Measurements from ENCODE around the gene AJM1.

DNA sequence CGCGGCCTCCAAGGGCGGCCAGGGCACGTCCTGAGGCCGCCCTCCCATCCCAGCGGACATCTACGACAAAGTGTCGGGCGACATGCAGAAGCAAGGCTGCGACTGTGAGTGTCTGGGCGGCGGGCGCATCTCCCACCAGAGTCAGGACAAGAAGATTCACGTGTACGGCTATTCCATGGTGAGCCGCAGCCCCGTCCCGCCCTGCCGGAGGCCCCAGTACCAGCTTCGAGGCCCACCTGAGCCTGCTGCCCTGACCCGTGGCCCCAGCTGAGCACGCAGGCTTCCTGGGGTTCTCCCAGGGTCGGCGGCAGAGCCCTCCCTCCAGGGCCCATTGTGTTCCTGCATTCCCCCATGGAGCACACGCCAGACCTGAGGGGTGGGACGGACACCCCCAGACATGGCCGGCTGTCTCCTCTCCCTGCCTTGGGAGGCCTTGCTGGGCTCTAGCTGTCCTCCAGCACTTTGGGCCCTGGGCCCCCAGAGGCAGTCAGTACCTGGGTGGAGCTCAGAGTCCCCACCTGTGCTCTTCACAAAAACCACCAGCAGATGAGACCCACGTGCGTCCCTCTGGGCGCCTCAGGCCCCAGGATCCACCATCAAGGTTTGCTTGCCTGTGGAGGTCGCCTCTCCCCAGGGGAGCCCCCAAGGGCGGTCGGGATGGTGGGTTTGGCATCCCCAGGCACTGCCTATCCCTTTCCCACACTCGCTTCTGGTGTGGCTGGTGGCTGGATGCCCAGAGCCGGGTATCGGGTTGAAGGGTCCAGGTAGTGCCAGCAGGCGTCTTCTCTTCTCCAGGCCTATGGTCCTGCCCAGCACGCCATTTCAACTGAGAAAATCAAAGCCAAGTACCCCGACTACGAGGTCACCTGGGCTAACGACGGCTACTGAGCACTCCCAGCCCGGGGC is 7.9 kb downstream of the AJM1 start:
- no peak for TF ChIP-seq POLR2AphosphoS5 (IDR thresholded peaks at IDR 0.05)
- TF ChIP-seq, protein P1, sequence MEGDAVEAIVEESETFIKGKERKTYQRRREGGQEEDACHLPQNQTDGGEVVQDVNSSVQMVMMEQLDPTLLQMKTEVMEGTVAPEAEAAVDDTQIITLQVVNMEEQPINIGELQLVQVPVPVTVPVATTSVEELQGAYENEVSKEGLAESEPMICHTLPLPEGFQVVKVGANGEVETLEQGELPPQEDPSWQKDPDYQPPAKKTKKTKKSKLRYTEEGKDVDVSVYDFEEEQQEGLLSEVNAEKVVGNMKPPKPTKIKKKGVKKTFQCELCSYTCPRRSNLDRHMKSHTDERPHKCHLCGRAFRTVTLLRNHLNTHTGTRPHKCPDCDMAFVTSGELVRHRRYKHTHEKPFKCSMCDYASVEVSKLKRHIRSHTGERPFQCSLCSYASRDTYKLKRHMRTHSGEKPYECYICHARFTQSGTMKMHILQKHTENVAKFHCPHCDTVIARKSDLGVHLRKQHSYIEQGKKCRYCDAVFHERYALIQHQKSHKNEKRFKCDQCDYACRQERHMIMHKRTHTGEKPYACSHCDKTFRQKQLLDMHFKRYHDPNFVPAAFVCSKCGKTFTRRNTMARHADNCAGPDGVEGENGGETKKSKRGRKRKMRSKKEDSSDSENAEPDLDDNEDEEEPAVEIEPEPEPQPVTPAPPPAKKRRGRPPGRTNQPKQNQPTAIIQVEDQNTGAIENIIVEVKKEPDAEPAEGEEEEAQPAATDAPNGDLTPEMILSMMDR (IDR thresholded peaks at IDR 0.05) = no peak

Measured in upper lobe of left lung (tissue), 4 donors.